Mesendoderm (in vitro differentiated cells): ENCODE data around the gene HYKK.
"Not testable (repeated sequence)": the region's sequence is repeated elsewhere in the genome, so short reads cannot be mapped to it uniquely, and the experiment has no call there.

ENCODE experiments used
- DNase-seq: peaks from one replicate; pipeline ENCODE4 v3.0.0; 2013
- H2AK5ac ChIP-seq: 2 replicates; pipeline ENCODE4 v1.6.1; 2013; ENCODE audit warnings: low read length, inconsistent platforms
- H2BK120ac ChIP-seq: 2 replicates; pipeline ENCODE4 v1.6.1; 2013; ENCODE audit warnings: low read depth, mild to moderate bottlenecking, low read length, moderate library complexity, mixed read lengths
- H2BK15ac ChIP-seq: replicated peaks from 2 replicates; pipeline ENCODE4 v1.6.1; 2013; ENCODE audit warnings: low read depth, mild to moderate bottlenecking, moderate library complexity
- H2BK5ac ChIP-seq: 2 replicates; pipeline ENCODE4 v1.6.1; 2013; ENCODE audit warnings: low read length, inconsistent platforms
- H3K18ac ChIP-seq: 2 replicates; pipeline ENCODE4 v1.6.1; 2013; ENCODE audit warnings: mild to moderate bottlenecking, low read length, mixed read lengths
- H3K23ac ChIP-seq: one replicate; pipeline ENCODE4 v1.6.1; 2013; ENCODE audit warnings: low read length
- H3K27ac ChIP-seq: 2 replicates; pipeline ENCODE4 v1.5.1; 2013; ENCODE audit warnings: low read depth, mild to moderate bottlenecking, inconsistent platforms, low read length, moderate library complexity
- H3K27me3 ChIP-seq: 2 replicates; pipeline ENCODE4 v1.6.1; 2013; ENCODE audit warnings: low read length, control low read depth, mild to moderate bottlenecking, inconsistent platforms; ENCODE audit not compliant: insufficient read depth, poor library complexity
- H3K36me3 ChIP-seq: 2 replicates; pipeline ENCODE4 v1.6.1; 2013; ENCODE audit warnings: low read length, inconsistent platforms; ENCODE audit not compliant: control insufficient read depth, insufficient read depth
- H3K4ac ChIP-seq: one replicate; pipeline ENCODE4 v1.6.1; 2013; ENCODE audit warnings: low read depth, mild to moderate bottlenecking, low read length, moderate library complexity
- H3K4me1 ChIP-seq: 2 replicates; pipeline ENCODE4 v1.6.1; 2013; ENCODE audit warnings: low read depth, low read length, inconsistent platforms; ENCODE audit not compliant: control insufficient read depth
- H3K4me2 ChIP-seq: 2 replicates; pipeline ENCODE4 v1.6.1; 2013; ENCODE audit warnings: low read length
- H3K4me3 ChIP-seq: 2 replicates; pipeline ENCODE4 v1.5.1; 2013; ENCODE audit warnings: mild to moderate bottlenecking, low read length
- H3K56ac ChIP-seq: one replicate; pipeline ENCODE4 v1.6.1; 2013; ENCODE audit warnings: low read length
- H3K79me1 ChIP-seq: 2 replicates; pipeline ENCODE4 v1.6.1; 2013; ENCODE audit warnings: low read length, inconsistent platforms
- H3K79me2 ChIP-seq: 2 replicates; pipeline ENCODE4 v1.6.1; 2013; ENCODE audit warnings: mild to moderate bottlenecking, low read length; ENCODE audit not compliant: control insufficient read depth, insufficient read depth
- H3K9ac ChIP-seq: 2 replicates; pipeline ENCODE4 v1.6.1; 2013; ENCODE audit warnings: low read length, inconsistent platforms
- H4K5ac ChIP-seq: one replicate; pipeline ENCODE4 v1.6.1; 2013; ENCODE audit warnings: low read length
- H4K8ac ChIP-seq: one replicate; pipeline ENCODE4 v1.6.1; 2013; ENCODE audit warnings: low read depth, mild to moderate bottlenecking, control low read depth, low read length, moderate library complexity
- WGBS: extraction: QIAGEN DNeasy Blood & Tissue Kit; methylation state at CpG from one replicate; pipeline ENCODE4 v1.1.7; 2013; ENCODE audit warnings: low lambda C conversion rate, missing lambda C conversion rate; ENCODE audit not compliant: insufficient coverage; ENCODE audit errors: extremely low coverage; 5-methylcytosine and 5-hydroxymethylcytosine counted together

Gene HYKK

GRCh38 chr15:78536134-78536533 lies 28.8 kb downstream of the HYKK start:
- Histone ChIP-seq H2BK15ac (no peak overlapping the region), H3K79me1 (peaks cover 4% of the 10 kb centered on the region), H3K56ac (no peak overlapping the region), H3K4me1 (no peaks in the 10 kb centered on the region), H3K36me3 (no peaks in the 10 kb centered on the region), H3K23ac (no peak overlapping the region), H3K4me2 (no peak overlapping the region), H3K9ac (no peak overlapping the region), H2BK120ac (no peak overlapping the region), H2BK5ac (no peak overlapping the region), H2AK5ac (no peak overlapping the region), H4K5ac (no peak overlapping the region), H3K4me3 (no peak overlapping the region), H3K18ac (no peak overlapping the region), H4K8ac (no peak overlapping the region), H3K27me3 (no peaks in the 10 kb centered on the region), H3K79me2 (peaks cover 5% of the 10 kb centered on the region), H3K27ac (no peak overlapping the region), H3K4ac (no peak overlapping the region)
- WGBS: no CpG with 5 or more reads among the region's 1 CpG
- no peak for DNase-seq

- peaks cover 12% of the 10 kb centered on the region for H3K79me1 ChIP-seq
- no peak overlapping the region for H2BK15ac ChIP-seq
- peaks cover 15% of the 10 kb centered on the region for H3K79me2 ChIP-seq
- no peak overlapping the region for H3K4me3 ChIP-seq
- no peak overlapping the region for H4K8ac ChIP-seq
- no peak overlapping the region for H2AK5ac ChIP-seq
- H3K4me2 ChIP-seq: no peak overlapping the region
- H3K4ac ChIP-seq: no peak overlapping the region
- no peak overlapping the region for H4K5ac ChIP-seq
- H2BK5ac ChIP-seq: no peak overlapping the region
- no peak for DNase-seq
- no peak overlapping the region for H3K9ac ChIP-seq
- H3K56ac ChIP-seq: no peak overlapping the region
- no peak overlapping the region for H2BK120ac ChIP-seq
- peaks cover 2% of the 10 kb centered on the region for H3K4me1 ChIP-seq
- H3K36me3 ChIP-seq: no peaks in the 10 kb centered on the region
- no peak overlapping the region for H3K23ac ChIP-seq
- no CpG with 5 or more reads among the region's 5 CpGs for WGBS
- H3K27me3 ChIP-seq: no peaks in the 10 kb centered on the region
- H3K18ac ChIP-seq: no peak overlapping the region
- H3K27ac ChIP-seq: no peak overlapping the region
Measured at GRCh38 chr15:78537266-78537905, 30.0 kb downstream of the HYKK start.

DNA sequence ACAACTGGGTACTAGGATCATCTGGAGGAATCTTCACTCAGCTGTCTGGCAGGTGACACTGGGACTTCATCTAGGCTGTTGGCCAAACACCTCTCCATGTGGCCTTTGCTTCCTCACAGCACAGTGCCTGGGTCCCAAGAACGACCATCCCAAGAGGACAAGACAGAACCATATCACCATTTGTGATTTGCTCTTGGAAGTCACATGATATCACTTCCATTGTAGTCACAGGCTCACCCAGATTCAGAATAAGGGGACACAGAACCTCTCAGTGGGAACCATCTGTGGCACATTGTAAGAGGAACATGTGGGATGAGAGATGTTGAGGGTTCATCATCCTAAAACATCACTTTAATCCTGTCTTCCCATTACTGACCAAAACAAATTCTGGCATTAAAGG lies 31.0 kb downstream of the HYKK start:
- H3K4ac ChIP-seq: no peak overlapping the region
- no peak overlapping the region for H3K18ac ChIP-seq
- H3K79me1 ChIP-seq: peaks cover 15% of the 10 kb centered on the region
- no peak overlapping the region for H2BK120ac ChIP-seq
- no peak overlapping the region for H2BK5ac ChIP-seq
- no peak overlapping the region for H3K9ac ChIP-seq
- no CpG with 5 or more reads among the region's 1 CpG for WGBS
- H2AK5ac ChIP-seq: no peak overlapping the region
- H3K56ac ChIP-seq: no peak overlapping the region
- H3K4me1 ChIP-seq: peaks cover 2% of the 10 kb centered on the region
- no peak for DNase-seq
- no peak overlapping the region for H4K5ac ChIP-seq
- no peak overlapping the region for H3K4me2 ChIP-seq
- H4K8ac ChIP-seq: no peak overlapping the region
- H3K27me3 ChIP-seq: no peaks in the 10 kb centered on the region
- H3K4me3 ChIP-seq: no peak overlapping the region
- H3K27ac ChIP-seq: no peak overlapping the region
- no peak overlapping the region for H3K23ac ChIP-seq
- no peaks in the 10 kb centered on the region for H3K36me3 ChIP-seq
- H3K79me2 ChIP-seq: peaks cover 17% of the 10 kb centered on the region
- H2BK15ac ChIP-seq: no peak overlapping the region

GRCh38 chr15:78539464-78540140 lies 32.2 kb downstream of the HYKK start:
- not testable (repeated sequence) for H4K5ac ChIP-seq, H2BK120ac ChIP-seq, H3K36me3 ChIP-seq, H3K4ac ChIP-seq, H3K27ac ChIP-seq, H3K27me3 ChIP-seq, H2AK5ac ChIP-seq, DNase-seq, H2BK15ac ChIP-seq, H2BK5ac ChIP-seq, H3K4me1 ChIP-seq, H3K4me3 ChIP-seq, H3K23ac ChIP-seq, H4K8ac ChIP-seq
- H3K79me2 ChIP-seq: peaks cover 17% of the 10 kb centered on the region
- H3K9ac ChIP-seq: peak overlapping the region; percentile 71
- H3K18ac ChIP-seq: peak overlapping the region; percentile 24
- H3K79me1 ChIP-seq: peaks cover 15% of the 10 kb centered on the region
- WGBS: no CpG with 5 or more reads among the region's 18 CpGs
- peak overlapping the region; percentile 60 for H3K4me2 ChIP-seq
- peak overlapping the region; percentile 93 for H3K56ac ChIP-seq

DNA sequence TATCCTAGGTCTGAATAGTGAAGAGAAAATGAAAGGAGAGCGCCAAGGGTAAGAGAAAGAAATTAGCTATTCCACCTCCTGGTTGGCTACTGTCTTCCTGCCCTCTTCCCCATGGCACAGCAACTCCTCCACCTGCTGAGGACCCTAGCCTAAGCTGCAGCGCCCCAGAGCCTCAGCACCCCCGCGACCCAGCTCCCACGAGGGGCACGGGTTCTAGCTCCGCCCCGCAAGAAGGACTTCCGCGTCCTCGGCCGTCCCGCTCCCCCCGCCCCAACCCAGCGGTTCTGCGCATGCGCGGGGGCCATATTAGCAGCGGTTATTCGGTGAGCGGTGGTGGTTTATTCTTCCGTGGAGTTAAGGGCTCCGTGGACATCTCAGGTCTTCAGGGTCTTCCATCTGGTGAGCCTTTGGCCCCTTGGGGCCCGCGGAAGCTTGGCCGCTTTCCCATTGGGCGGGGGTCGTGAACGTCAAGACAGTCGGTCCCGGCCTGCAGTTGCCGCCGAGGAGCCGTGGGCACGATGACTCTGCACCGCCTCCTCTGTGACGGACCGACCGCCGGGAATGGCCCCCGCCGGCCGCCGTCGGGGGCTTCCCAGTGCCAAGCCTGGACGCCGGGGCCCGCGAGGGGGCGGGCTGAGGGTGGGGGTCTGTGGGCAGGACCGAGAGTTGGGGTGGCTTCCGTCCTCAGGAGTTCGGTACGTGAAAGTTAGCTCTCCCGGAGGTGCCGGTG lies 32.9 kb downstream of the HYKK start, which contains the start of gene PSMA4:
Gene PSMA4 (plus strand): TSS at position 304 of the 730 bp plus-strand sequence. CDS start 1,484 bp downstream, outside the sequence.
- peak within 1 kb of the TSS; percentile 97 for H3K4me2 ChIP-seq
- no peak within 1 kb of the TSS for H2BK120ac ChIP-seq
- peak; percentile 87 for DNase-seq
- H3K27ac ChIP-seq: peak within 1 kb of the TSS; percentile 91
- peaks cover 2% of the 10 kb centered on the region for H3K4me1 ChIP-seq
- peak within 1 kb of the TSS; percentile 95 for H3K9ac ChIP-seq
- H3K56ac ChIP-seq: peak within 1 kb of the TSS; percentile 97
- H2AK5ac ChIP-seq: peak within 1 kb of the TSS; percentile 37
- H4K5ac ChIP-seq: no peak within 1 kb of the TSS
- H3K4ac ChIP-seq: peak within 1 kb of the TSS; percentile 38
- H4K8ac ChIP-seq: no peak within 1 kb of the TSS
- no peak within 1 kb of the TSS for H2BK15ac ChIP-seq
- peak within 1 kb of the TSS; percentile 96 for H3K4me3 ChIP-seq
- peak within 1 kb of the TSS; percentile 86 for H2BK5ac ChIP-seq
- no peak within 1 kb of the TSS for H3K23ac ChIP-seq
- no peaks in the 10 kb centered on the region for H3K36me3 ChIP-seq
- peak within 1 kb of the TSS; percentile 57 for H3K18ac ChIP-seq
- peaks cover 15% of the 10 kb centered on the region for H3K79me1 ChIP-seq
- H3K79me2 ChIP-seq: peaks cover 17% of the 10 kb centered on the region
- H3K27me3 ChIP-seq: no peaks in the 10 kb centered on the region
- no CpG with 5 or more reads among the region's 56 CpGs for WGBS
